WI38 (cell line): Measurements from ENCODE around the gene TBCD.
"Not testable (repeated sequence)": the region's sequence is repeated elsewhere in the genome, so short reads cannot be mapped to it uniquely, and the experiment has no call there.

Source experiments
- H3K4me3 ChIP-seq: 2 replicates; pipeline ENCODE4 v1.5.1; 2011; ENCODE audit warnings: low read depth, mild to moderate bottlenecking, control low read depth, low read length
- CTCF ChIP-seq: IDR thresholded peaks from 2 replicates; pipeline ENCODE4 v1.5.1; 2012; ENCODE audit warnings: low read depth, mild to moderate bottlenecking, control low read depth, low read length

The TBCD gene

DNA sequence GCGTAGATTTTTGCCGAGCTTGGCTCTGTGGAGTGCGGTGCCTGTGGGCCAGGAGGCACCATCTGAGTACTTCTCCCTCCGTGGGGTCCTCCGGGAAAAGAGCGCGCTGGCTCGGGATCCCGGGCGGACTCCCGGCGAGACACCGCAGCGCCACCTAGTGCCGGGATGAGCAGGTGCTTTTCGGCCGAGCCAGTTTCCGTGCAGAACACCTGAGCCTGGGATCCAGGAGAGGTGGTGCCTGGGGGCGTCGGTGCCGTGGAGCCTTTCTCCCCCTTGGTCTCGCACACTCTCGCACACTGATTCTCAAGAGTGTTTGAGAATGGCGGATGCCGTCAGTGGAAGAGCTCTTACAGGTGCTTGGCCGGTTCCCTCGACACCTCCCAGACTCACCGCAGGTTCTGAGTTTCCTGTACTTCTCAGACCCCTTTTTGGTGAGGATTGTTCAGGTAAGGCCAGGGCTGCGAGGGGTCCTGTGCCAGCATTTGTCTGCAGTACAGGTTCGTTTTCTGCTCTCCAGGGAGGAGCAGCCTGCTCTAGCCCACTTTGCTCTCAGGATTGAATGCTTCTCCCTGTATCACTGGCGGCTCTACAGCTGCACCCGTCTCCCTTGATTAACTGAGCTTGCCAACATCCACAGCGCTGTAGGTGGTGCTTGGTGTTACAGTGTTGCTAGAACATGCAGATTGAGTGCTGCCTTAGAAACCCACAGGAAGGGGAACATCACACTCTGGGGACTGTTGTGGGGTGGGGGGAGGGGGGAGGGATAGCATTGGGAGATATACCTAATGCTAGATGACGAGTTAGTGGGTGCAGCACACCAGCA, 23.3 kb downstream of the TBCD start:
- peak; percentile 79 for TF ChIP-seq CTCF
- no peak overlapping the region for H3K4me3 ChIP-seq

DNA sequence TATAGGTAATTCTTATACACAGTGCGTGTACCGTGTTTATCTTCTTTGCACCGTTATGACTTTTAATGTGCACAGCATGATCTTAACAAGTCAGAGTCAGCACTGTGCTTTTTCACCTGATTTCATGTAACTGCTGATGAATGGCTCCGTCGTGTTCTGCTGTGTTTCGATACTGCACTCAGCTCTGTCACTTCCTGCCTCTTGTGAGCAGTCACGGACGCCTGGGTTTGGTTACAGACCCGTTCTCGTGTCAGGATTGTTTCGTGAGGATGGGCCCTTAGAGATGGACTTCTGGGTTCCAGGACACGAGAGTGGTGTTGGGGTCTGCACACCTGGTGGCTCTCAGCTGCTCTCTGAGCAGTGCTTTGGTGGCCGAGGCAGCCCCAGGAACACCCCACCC, 24.6 kb downstream of the TBCD start:
- TF ChIP-seq CTCF: no peak
- H3K4me3 ChIP-seq: no peak overlapping the region

- not testable (repeated sequence) for H3K4me3 ChIP-seq
Observed at GRCh38 chr17:82777778-82778375, 26.0 kb downstream of the TBCD start.

DNA sequence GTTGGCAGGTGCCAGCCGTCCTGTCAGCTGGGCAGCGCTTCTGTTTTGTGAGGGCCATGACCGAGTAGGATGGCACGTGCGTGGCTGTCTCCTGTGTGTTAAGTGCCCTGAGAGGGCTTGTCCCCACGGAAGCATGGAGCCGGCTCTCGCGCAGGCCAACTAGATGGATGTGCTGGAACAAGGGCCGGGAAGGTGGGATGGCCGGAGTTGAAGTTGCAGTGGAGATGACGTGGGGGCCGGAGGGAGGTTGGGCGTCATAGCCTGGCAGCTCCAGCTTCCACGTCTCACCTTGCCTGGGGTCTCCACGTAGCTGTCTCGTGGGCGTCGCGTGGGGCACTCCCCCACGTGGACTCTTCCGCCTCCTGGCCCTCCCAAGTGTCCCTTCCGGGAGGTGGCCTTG, 27.7 kb downstream of the TBCD start:
- no peak overlapping the region for H3K4me3 ChIP-seq
- TF ChIP-seq CTCF: no peak

- TF ChIP-seq CTCF: no peak
- H3K4me3 ChIP-seq: no peak overlapping the region
Observed at GRCh38 chr17:82780195-82780594, 28.3 kb downstream of the TBCD start.

DNA sequence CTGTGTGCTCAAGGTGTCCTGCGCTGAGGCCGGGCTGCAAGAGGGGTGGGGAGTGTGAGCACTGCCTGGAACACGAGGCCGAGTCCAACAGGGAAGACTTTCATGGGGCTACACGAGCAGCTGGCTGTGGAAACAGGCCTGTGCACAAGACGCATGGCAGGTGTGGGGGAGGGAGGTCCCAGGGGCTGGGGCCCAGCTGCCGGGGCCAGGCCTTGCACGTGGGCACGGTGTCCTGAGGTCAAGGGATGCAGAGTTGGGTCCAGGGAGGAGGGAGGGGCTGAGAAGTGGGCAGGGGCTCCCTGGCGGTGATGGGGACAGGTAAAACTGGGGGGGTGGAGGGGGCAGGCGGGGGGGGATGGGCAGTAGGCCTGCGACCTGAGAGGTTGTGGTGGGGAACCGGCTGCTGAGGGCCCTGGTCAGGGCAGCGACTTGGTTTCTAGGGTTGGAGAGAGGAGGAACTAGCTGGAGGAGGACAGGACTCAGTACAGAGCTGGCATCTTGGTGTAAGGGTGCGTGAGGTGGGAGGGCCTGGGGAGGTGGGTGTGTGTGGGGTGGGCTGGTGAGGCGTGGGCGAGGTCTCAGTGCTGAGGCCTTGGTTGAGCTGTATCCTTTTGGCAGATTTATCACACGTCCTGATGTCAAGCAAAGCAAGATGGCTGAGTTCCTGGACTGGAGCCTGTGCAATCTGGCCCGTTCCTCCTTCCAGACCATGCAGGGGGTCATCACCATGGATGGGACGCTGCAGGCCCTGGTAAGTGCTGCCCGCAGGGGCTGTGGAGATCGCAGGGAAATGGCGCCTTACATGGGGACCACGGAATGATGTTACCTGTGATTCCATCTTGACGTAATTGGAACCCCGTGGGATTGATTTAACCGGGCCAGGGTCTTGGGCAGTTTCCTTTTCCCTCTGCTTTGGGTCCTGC, 29.4 kb downstream of the TBCD start:
- TF ChIP-seq CTCF: no peak

GRCh38 chr17:82781894-82782274, 30.0 kb downstream of the TBCD start:
- peak; percentile 99 for TF ChIP-seq CTCF
- H3K4me3 ChIP-seq: no peak overlapping the region

More for the DNA sequence above, 29.4 kb downstream of the TBCD start:
- no peak overlapping the region for H3K4me3 ChIP-seq
